NCI-H1694 treated with DMSO at 0.1 percent for 48 hours (cell line): ENCODE measurements around the gene LENEP.

Source experiments
- DNase-seq: peaks from one replicate; lab custom pipeline; 2025; lab: John Stamatoyannopoulos, UW

Gene LENEP

DNA sequence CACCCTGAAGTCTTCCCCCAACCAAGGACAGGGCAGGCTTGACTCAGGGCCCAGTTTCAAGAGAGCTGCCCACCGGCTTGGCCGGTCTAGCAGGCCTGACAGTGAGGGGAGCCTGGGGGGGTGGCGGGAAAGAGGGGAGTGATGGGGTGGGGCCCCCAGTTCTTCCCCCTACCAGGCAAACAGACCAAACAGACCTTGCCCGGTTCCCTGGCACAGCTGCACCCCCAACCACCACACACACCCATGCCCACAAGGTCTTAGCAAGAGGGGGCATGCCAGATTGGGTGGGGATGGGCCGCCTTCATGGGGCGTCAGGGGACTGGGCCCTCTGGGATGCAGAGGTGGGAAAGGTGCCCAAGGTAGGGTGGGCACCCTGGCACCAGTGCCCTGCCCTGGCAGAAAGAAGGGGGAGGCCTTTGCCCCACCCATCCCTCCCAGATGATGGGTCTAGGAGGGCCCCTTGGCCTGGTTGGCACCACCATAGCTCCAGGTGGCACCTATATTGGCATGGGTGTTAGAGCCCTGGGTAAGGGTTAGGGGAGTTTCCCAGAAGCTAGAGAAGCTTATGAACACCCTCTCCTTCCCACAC is 18.1 kb downstream of the LENEP start:
- DNase-seq: no peak

GRCh38 chr1:155012026-155012546 is 18.7 kb downstream of the LENEP start:
- no peak for DNase-seq

DNA sequence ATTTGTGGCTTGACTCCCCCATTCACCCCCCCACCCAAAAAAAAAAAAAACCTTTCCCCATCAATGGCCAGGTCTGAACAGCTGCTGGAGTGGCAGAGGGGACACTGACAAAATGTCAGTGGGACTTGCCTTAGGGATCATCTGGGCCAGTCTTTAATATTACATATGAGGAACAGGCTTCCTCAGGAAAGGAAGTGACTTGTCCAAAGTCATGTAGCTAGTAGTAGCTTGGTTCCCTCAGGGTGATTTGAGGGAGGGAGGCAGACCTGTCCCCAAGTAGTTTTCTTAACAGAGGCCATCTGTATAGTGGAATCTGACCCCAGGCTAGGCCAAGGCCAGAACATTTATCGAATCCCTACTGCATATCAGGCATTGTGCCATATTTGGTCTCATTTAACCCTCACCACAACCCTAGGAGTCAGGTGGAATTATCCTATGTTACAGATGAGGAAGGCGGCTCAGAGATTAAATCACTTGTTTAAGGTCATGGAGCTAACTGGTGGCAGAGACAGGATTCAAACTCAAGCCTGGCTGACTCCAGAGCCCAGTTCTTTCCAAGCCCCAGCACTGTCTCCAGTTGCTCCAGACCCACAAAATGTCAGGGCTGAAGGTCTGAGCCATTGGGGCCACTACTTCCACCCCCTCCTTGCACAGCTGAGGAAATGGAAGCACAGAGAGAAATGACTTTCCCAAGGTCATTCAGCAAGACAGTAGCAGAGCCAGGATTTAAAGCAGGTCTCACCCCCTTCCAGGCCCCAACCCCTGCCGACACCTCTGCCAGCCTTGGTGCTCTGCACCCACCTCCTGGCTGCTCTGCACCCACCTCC is 19.6 kb downstream of the LENEP start:
- no peak for DNase-seq

- DNase-seq: no peak
Observed at GRCh38 chr1:155013632-155014031, 20.2 kb downstream of the LENEP start.

DNA sequence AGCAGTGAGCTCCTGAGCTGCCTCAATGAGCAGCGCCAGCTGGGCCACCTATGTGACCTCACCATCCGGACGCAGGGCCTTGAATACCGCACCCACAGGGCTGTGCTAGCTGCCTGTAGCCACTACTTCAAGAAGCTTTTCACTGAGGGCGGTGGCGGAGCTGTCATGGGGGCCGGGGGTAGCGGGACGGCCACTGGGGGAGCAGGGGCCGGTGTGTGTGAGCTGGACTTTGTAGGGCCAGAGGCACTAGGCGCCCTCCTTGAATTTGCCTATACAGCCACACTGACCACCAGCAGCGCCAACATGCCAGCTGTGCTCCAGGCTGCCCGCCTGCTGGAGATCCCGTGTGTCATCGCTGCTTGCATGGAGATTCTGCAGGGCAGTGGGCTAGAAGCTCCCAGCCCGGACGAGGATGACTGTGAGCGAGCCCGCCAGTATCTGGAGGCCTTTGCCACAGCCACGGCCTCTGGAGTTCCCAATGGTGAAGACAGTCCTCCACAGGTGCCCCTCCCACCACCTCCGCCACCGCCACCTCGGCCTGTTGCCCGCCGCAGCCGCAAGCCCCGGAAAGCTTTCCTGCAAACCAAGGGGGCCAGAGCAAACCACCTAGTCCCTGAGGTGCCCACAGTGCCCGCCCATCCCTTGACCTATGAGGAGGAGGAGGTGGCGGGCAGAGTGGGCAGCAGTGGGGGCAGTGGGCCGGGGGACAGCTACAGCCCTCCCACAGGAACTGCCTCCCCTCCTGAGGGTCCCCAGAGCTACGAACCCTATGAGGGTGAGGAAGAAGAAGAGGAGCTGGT is 21.5 kb downstream of the LENEP start:
- no peak for DNase-seq

DNA sequence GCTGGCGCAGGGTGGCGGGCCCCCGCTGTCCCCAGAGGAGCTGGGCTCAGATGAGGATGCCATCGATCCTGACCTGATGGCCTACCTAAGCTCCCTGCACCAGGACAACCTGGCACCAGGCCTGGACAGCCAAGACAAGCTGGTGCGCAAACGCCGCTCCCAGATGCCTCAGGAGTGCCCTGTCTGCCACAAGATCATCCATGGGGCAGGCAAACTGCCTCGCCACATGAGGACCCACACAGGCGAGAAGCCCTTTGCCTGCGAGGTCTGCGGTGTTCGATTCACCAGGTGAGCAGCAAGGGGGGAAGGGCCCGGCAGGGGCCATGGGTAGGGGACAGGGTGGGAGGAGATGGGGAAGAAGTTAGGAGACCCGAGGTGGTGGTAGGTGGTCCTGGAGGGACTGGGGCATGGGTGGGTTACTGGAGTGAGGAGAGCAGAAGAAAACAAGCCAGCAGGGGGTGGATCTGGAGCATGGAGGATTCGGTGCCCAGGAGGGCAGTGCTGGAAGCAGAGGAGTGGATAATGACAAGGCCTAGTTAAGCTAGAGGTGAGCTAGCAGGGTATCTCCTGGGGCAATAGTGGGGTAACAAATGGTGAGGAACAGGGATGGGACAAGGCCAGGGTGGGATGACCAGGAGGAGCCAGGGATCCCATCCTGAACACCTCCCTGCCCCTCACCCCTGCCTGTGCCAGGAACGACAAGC is 22.3 kb downstream of the LENEP start:
- DNase-seq: no peak

DNA sequence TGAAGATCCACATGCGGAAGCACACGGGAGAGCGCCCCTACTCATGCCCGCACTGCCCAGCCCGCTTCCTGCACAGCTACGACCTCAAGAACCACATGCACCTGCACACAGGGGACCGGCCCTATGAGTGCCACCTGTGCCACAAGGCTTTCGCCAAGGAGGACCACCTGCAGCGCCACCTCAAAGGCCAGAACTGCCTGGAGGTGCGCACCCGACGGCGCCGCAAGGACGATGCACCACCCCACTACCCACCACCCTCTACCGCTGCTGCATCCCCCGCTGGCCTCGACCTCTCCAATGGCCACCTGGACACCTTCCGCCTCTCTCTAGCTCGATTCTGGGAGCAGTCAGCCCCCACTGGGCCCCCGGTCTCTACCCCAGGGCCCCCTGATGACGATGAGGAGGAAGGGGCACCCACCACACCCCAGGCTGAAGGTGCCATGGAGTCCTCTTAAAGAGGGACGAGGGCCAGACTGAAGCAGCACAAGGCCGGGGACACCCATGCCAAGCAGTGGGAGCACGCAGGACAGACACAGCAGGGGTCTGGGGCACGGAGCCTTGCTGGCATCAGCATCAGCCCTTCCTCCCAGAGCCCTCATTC is 22.9 kb downstream of the LENEP start:
- DNase-seq: no peak

- peak; percentile 93 for DNase-seq
Observed at GRCh38 chr1:155017041-155017945, 23.9 kb downstream of the LENEP start.

GRCh38 chr1:155017946-155018316 is 24.5 kb downstream of the LENEP start:
- DNase-seq: no peak

- DNase-seq: no peak
Observed at GRCh38 chr1:155018617-155019348, 25.4 kb downstream of the LENEP start.

DNA sequence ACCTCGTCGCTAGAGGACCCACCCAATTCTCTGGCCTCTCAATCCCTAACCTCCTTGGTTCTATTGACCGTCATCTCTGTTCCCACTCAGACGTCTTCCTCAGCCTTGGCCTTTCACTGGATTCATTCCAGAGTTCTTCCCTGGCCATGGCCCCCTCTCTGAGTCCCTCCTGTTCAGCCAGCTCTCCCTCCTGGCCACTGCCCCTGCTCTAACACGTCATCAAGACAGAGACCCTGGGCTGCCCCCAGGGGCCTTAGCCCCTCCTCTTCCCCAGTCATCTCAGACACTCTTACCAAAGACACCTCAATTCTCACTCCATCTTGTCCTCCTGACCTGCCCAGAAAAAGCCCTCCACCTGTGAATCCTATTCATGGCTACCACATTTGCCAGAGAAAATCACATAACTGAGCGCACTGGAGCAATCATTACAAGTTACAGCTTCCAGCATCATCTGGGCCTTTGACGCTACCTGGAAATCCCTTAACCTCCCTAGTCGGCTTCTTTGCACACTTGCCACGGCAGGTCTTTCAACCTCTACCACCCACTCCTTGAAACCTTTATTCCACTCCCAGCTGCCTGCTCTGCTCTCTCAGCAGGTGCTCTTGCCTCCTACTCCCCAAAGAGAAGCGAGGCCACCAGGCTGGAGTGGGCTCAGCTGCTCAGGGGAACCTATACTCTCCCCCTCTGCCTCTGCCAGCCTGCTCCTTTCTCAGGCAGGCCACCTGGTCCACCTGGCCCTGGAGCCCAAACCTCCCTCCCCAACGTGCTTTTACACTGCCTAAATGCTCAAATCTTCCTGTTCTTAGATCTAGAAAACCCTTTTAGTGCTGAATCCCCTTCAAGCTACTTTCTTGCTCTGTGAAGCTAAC is 26.2 kb downstream of the LENEP start:
- no peak for DNase-seq

- DNase-seq: no peak
Observed at GRCh38 chr1:155022136-155022926, 28.9 kb downstream of the LENEP start.

DNA sequence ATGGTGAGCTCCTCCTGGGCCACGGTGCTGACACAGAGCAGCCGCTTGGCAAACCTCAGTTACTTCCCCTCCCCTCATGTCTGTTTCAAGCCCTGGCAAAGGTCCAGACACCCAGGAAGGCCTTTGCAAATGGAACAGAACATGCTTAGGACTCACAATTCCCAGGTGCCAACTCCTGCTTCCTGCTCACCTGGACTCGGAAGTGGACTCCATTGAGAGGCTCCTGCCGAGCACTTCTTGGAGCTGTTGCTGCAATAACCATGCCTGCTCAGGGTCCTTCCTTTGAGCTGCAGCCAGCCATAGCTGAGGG is 29.5 kb downstream of the LENEP start:
- DNase-seq: no peak

- DNase-seq: no peak
Observed at GRCh38 chr1:155023627-155024026, 30.2 kb downstream of the LENEP start.

- no peak for DNase-seq
Observed at GRCh38 chr1:155024315-155024714, 30.9 kb downstream of the LENEP start.

- DNase-seq: no peak
Observed at GRCh38 chr1:155026154-155026553, 32.8 kb downstream of the LENEP start.

DNA sequence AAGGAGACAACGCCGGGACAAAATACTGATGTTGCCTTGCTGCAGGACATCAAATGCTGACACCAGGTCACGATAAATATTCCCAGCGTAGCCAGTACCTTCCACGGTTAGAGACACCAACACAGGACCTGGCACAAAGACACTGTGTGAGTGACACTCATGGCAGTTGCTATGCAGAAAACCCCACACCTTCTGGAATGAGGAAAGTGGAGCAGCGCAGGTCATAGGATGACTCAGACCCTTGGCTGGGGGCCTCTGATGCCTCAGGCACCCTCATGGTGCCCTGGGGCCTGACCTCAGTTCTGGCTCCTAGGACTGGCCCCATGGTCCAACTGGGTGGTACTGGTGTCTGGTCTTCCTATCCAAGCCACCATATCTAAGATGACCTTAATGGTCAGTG is 33.2 kb downstream of the LENEP start:
- no peak for DNase-seq

DNA sequence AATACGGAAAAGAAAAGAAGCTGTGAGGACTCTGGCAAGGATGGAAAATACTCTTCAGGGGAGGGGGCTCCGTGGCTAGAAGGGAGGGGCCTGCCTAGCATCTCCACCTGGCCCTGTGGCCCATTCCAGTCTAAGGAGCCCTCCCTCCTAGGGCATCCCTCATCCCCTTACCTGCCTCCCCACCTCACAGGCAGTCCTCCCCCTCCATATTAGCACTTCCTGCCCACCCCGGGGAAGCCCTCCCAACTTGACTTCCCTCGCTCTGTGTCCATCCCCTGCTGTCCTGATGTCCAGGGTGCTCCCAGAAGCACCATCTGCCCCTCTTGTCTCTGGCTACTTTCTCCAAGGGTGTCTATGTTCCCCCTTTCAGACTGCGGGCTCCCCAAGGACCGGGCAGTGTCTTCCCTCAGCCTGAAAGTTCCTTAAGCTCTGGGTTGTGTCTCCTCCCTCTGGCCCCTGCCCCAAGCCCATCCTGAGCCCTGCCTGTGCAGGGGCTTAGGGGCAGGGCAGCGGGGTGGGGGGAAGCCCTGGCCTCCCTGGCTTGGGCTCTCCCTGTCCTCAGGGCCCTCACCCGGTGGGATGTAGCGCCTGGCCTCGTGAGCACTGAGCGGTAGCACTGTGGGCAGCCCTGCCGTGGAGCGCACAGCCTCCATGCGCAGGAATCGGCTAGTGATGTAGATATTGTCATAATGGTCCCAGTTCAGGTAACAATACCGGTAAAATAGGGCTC is 36.3 kb downstream of the LENEP start:
- no peak for DNase-seq
